ENCODE results near the gene COBL.

The COBL gene, protein sequence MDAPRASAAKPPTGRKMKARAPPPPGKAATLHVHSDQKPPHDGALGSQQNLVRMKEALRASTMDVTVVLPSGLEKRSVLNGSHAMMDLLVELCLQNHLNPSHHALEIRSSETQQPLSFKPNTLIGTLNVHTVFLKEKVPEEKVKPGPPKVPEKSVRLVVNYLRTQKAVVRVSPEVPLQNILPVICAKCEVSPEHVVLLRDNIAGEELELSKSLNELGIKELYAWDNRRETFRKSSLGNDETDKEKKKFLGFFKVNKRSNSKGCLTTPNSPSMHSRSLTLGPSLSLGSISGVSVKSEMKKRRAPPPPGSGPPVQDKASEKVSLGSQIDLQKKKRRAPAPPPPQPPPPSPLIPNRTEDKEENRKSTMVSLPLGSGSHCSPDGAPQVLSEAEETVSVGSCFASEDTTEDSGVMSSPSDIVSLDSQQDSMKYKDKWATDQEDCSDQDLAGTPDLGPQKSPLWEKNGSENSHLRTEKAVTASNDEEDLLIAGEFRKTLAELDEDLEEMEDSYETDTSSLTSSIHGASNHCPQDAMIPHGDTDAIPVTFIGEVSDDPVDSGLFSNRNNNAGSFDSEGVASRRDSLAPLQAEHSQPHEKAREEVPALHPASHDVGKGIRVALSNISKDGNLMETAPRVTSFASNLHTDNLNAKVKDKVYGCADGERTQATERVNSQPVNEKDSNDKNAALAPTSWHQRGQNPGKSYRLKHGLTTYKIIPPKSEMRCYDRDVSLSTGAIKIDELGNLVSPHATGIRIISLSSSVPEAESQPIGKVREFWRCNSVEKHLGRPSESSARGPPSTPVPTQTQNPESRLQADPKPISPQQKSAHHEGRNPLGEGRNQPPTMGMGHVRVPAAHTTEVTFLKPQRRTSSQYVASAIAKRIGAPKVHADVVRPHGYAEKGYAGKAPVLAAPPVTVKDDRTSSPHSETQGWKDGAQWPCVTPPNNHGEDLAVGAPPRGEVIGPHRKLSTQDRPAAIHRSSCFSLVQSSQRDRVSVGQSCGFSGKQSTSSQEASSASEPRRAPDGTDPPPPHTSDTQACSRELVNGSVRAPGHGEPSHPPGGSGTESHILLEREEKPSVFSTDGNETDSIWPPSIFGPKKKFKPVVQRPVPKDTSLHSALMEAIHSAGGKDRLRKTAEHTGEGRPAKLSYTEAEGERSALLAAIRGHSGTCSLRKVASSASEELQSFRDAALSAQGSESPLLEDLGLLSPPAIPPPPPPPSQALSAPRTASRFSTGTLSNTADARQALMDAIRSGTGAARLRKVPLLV

DNA sequence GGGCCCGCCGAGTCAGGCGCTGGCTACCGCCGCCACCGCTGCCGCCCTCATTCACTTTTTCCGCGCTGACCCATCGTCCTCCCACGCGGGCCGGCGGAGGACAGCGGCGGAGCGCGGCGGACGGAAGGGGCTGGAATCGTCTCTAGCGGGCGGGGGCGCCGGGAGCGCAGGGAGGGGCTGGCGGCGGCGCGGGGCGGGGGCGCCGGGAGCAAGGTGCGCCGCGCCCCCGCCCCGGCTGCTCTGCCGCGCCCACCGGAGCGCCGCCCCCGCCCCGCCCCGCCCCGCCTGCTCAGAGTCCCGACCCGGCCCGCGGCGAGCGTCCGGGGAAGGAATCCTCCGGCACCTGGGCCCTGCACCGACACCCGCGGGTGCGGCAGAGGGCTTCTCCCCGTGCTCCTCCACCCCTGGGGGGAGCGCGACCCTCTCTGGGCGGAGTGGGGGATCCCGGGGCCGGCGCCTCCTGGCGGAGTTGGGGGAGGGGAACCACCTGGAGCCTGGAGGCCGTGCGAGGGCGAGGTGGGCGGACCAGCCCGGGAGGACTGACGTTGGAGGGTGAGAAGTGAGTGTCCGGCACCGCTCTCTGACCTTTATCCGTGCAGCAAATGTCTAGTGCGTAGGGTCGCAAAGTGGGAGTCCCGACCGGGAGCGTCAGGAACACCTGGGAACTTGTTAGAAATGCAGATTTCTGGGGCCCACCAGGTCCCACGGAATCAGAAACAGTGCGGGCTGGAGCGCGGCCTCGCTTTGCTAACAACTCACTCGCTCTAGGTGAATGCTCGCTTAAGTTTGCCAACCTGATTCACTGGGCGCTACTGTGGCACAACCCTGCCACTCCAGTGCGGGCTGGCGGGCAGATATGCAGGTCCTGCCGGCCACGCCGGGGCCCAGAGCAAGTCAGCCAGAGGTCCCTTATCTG is at the start of gene COBL:
Gene COBL (minus strand): TSS at position 144 of the 916 bp plus-strand sequence. CDS start 176 bp downstream, outside the sequence.
- in situ Hi-C loops (cut with MboI; ENCODE audit: low sequenced_read_pairs) = no loop called here

DNA sequence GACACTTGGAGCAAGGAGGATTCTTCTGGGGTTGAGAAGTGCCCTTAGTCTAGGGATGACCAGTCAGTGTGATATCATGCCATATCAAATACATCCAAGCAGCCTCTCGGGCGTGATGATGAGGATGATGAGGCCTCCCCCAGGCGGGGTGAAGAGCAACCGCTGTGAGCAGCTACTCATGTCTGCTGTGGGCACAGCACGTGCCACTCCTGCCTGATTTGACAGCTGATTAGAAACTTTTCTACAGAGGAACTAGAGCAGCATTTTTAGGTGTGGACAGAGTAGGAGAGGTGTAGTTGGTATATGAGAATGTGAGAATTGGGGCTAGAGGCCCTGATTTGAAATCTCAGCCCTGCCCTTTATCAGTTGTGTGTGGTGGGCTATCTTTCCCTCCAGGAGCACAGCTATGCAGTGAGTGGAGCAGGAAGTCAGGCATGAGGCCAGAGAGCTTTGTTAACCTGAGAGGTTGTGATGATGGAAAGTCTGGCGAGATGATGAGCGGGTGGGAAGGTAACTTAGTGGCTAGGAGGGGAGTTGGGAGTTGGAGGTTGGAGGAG is 49.6 kb upstream of the COBL start:
- in situ Hi-C loops (cut with MboI; ENCODE audit: low sequenced_read_pairs) = no loop called here

DNA sequence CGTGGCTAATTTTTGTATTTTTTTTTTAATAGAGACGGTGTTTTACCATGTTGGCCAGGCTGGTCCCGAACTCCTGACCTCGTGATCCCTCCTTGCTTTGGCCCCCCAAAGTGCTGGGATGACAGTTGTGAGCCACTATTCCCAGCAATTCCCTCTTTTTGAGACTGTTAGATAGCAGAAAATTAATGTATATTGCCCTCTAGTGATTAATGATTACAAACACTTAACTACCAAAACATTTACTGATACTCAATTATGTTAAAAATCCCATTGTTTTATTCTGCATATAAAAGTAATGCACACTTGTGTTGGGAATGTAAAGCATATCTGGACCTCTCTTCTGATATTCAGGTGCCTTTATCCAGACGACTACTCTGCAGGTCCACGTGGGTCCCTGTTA is 41.2 kb upstream of the COBL start:
- in situ Hi-C loops (cut with MboI; ENCODE audit: low sequenced_read_pairs) = no loop called here

DNA sequence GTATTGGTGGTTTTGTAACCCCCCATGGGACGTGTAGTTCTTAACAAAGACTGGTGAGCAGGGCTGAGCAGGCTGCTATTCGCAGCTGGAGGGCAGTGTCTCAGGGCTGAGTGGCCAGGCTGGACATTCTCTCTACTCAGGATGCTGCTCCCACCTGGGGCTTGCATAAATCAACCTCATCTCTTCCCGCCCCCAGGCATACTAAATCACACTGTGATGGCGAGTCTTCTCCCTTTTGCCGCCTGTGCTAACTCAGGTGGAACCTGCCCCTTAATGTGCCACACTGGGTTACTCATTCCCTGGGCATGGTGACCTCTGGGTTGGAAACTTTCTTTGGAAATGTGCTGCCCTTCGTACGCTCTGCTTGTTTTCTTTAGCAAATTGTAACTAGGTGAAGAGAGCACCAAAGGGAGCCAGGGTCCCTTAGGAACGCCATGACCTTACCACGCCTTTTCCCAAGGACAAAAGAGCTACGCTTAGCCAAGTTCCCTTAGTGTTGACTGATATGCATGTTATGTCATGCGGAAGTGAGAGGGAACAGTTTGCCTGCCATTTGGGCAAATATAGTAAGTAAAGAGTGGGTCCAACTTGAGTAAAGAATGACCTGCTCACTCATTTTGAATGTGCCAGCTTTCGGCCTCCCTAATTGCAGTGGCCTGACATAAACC is 40.4 kb upstream of the COBL start:
- in situ Hi-C loops (cut with MboI; ENCODE audit: low sequenced_read_pairs) = no loop called here

DNA sequence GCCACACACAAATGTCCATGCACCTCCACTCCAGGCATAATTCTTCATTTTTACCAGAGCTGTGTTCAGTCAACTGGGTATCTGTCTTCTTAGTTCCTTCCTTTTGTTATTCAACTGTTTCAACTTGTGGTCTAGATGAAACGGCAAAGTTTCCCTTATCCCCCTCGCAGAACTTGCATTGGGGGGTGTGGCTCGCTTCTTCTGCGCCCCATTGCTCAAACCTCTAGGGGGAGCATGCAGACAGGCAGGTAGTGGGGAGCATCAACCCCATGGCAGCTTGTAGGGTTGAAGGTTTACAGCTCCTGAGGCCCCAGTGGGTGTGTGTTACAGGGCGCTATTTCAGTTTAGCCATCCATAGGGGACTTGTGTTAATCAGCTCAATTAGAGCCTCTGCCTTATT is 38.3 kb upstream of the COBL start:
- in situ Hi-C loops (cut with MboI; ENCODE audit: low sequenced_read_pairs) = no loop called here

DNA sequence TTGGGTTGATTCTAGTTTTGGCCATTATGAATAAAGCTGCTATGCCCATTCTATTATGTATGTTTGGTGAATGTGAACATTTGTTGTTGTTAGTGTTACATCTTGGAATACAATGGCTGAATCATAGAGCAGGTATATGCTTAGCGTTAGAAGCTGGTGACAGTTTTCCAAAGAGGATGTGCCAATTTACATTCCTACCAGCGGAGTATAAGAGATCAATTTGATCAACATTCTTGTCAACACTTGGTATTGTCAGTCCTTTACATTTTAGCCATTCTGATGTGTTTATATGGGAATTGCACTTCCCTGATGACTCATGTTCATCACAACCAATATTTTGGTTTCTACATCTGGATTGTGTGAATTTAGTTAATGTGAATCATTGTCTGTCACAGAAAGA is 37.8 kb upstream of the COBL start:
- in situ Hi-C loops (cut with MboI; ENCODE audit: low sequenced_read_pairs) = no loop called here

DNA sequence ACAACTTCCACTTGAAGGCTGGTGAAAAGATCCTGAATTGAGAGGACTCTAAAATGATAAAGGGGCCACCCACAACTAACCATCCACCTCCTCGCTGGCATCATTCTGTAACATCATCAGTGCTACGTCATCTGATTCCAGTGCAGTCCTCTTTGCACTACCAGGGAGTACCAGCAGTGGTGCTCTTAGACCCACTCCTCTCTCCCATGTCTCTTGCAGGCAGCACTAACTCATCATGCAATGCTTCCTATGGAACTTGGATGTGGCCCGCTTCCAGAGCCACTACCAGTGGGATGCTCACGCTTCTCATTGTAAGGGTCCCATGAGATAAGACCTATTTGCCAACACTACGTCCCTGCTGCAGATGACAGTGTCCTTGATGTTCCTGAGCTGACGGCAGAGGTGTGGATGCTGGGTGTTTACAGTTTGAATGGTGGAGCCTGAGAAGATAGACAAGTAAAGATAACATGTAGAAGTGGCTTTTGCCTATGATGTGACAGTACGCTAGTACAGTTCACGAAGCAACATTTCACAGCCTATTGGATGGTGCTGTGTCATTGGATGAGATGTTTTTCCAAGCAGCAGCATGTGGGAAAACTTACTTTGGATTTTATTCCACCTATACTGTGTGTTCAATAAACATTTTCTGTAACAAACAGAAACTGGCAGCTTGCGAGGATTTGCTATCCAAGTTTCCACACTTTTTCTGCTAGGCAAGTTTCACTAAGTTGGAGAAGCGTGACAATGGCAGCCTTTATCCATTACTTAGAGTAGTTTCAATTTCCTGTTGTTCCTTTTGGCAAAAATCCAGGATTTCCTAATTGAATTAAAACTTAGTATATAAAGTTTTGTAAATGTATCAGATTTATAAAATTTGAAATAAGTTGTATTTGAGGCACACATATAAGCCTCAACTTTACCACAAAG is 35.8 kb upstream of the COBL start:
- in situ Hi-C loops (cut with MboI; ENCODE audit: low sequenced_read_pairs) = no loop called here

DNA sequence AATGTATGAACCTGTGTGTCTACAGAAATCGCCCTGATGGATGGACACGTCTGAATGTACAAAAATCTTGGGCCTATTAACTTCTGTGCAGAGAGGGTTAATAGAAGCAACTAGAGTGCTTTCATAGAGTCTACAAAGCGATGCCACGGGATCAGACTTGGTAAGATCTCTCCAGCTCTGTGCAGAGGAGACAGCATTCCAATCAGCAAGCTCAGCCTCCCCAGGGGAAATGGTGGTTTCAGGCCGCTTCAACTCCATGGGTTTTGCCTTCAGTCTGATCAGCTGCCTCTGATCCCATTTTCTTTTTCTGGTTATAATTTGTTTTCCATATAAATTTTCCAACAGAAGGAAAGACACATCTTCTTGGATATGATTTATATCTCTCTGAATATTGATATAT is 35.1 kb upstream of the COBL start:
- in situ Hi-C loops (cut with MboI; ENCODE audit: low sequenced_read_pairs) = no loop called here

DNA sequence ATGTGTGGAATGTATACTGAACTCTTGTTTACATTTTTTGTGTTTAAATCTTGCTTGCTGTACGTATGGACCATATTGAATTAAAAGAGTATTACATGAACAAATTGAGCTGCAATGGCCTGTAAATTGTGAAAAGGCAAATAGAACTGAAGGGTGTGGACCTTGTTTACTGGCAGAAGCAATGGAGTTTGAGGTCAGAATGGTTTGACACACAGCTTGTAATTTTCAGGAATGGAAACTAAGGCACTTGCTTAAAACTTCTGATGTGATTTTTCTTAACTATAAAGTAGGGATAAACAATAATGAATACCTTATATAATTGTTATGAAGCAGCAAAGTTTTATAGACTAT is 33.9 kb upstream of the COBL start:
- in situ Hi-C loops (cut with MboI; ENCODE audit: low sequenced_read_pairs) = no loop called here

DNA sequence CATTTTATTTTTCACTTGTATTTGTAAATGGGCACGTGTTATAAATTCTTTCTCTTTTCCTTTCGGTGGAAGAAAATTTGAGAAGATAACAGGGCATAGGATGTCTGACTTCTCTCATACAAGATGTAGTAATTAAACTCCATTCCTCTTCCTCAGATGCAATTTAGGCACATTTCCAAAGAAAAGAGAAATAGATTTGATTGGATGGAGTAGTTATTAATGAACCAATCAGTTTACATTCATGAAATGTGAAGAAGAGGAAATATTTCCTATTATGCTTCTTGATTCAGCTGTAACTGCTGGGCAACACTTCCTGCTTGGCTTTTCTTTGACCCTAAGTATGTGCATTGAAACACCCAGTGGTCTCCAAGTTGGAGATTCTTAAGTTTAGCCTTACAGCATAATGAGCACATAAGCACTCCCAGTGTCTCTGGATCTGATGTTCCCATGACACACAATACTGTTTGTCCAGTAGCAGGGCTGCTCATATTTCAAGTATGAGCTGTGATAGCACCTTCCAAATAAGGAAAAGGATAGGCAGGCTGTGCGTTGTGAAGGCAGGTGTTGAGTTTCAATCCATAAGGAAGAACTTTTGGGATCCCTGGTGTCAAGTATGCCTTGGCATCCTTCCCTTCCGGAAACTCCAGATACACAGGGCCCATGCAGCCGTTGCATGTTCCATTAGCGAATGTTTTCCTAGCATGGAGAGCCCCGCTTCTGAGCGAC is 33.4 kb upstream of the COBL start:
- in situ Hi-C loops (cut with MboI; ENCODE audit: low sequenced_read_pairs) = no loop called here

DNA sequence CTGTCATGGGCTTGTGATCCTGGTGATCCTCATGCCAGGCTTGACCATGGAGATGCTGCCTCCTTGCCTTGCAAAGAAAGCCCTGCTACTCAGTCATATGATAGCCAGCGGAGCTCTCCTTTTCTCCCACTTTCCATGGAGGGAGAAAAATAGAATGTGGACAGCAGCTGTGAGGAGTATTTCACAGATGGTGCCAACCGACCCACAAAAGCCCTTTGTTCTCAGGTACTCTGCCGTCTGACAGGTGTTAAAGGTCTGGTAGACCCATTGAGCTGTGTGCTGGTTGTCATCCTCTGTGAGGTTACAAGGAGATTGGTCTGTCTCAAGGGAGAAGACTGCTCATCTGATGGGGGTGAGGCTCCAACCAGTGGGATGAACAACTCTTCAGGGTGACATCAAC is 29.5 kb upstream of the COBL start:
- in situ Hi-C loops (cut with MboI; ENCODE audit: low sequenced_read_pairs) = no loop called here

DNA sequence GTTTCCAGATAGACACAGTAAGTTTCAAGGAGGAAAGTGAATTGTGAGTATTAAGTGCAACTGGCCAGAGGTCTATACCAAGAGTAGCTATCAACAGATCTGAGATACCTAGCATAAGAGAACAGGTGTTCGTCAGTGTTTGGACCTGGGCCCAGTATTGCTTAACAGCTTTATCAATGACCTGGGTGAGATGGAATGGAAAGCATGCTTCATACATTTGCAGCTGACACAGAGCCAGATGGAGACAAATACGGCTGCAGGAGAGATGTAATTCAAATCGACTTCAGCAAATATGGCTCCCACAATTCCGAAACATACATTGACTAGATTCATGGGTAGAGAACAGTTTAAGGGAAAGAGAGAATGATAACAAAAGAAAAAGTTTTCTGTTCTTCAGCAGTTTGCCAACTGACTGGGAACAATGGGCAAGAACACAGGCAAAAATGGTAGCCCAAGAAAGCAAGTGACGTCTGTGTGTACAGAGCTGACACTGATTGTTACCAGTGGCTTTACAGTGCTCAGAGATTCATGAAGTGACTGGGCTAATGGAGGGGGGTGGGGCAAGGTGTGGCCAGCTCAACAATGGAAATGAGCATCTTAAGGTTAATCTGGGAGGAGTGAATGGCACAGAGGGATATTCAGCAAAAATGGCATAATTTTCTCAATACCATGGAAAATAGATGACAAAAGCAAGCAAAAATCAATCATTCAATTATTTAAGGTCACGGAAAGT is 28.0 kb upstream of the COBL start:
- in situ Hi-C loops (cut with MboI; ENCODE audit: low sequenced_read_pairs) = no loop called here

DNA sequence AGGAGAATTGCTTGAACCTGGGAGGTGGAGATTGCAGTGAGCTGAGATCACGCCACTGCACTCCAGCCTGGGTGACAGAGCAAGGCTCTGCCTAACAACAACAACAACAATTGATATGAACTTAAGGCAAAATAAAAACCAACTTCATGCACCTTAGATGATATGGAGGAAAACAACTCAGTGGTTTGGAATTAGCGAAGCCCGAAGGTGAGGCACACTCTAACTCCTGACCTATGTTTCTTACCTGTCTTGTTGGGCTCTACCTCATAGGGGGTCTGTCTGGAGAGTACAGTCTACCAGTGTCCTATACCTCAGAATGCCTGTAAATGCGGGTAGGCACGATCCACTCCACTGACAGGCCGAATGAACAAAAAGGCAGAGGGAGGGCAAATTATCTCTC is 24.3 kb upstream of the COBL start:
- in situ Hi-C loops (cut with MboI; ENCODE audit: low sequenced_read_pairs) = no loop called here

DNA sequence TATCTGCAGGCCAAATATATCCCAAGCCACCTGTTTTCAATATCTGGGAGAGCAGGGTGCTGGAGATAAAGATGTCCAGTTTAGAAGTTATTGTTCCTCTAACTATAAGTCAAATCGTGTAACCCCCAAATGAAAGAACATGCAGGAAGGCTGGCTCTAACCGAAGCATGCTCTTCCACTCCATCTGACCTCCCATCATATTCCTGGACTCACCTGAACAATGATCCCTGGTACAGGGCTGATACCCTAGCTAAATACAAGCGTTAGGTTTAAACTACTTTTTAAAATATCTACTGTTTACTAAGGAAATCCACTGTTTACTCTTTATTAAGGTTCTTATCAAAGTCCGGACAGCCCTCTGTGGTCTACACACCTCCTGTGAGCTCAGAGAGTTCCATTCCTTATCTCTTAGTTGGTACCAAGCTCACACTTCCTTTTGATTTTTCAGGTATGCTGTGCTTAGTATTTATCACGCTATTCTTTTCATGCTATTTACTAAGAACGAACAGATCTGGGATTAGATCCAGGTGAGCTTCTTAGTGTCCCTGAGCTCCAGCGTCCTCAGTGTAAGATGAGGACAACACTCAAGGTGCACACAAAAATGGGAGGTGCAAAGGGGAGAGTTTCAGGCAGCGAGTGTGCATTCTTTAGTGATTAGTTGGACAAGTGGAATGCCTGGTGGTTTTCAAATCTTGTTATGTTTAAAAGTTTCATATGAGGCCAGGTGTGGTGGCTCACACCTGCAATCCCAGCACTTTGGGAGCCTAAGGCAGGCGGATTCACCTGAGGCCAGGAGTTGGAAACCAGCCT is 23.6 kb upstream of the COBL start:
- in situ Hi-C loops (cut with MboI; ENCODE audit: low sequenced_read_pairs) = no loop called here

DNA sequence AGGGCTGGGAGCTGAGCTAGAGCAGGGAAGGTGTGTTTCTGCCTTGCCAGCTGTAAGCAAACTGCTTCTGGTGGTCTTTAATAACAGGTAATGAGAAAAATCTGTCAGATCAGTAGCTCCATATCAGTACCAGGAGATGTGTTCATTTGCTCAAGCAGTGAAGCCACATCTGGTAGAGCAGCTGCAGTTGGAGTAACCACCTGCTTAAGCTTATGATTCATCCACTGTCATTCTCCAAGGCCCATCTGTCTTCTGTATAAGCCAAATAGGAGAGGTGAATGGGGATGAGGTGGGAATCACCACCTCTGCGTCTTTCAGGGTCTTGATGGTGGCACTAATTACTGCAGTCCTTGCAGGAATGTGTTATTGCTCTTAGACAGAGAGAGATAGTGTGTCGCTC is 18.4 kb upstream of the COBL start:
- in situ Hi-C loops (cut with MboI; ENCODE audit: low sequenced_read_pairs) = no loop called here

DNA sequence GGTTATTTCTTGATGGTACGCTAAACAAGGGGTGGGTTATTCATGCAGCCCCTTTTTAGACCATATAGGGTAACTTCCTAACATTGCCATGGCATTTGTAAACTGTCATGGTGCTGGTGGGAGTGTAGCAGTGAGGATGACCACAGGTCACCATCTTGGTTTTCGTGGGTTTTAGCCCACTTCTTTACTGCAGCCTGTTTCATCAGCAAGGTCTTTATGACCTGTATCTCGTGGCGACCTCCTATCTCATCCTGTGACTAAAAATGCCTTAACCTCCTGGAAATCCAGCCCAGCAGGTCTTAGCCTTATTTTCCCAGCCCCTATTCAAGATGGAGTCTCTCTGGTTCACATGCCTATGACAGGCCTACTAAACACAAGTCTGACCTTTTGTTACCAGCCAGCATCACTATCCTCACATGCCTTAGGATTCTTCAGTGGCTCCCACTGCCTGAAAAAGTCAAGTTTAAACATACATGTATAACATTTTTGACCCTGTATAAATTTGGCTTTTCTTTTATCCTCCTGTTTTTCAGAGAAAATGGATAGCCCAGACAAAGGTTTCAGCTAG is 13.2 kb upstream of the COBL start:
- in situ Hi-C loops (cut with MboI; ENCODE audit: low sequenced_read_pairs) = no loop called here

Measured in HL-60/S4 treated with retinoic acid at 250 ng/mL for 4 days and 3 days (cell line).